NCI-H524 treated with DMSO at 0.1 percent for 48 hours (cell line): ENCODE measurements around the gene BRPF1.

Source experiments
- DNase-seq: peaks from one replicate; lab custom pipeline; 2025; lab: John Stamatoyannopoulos, UW

Gene BRPF1, protein sequence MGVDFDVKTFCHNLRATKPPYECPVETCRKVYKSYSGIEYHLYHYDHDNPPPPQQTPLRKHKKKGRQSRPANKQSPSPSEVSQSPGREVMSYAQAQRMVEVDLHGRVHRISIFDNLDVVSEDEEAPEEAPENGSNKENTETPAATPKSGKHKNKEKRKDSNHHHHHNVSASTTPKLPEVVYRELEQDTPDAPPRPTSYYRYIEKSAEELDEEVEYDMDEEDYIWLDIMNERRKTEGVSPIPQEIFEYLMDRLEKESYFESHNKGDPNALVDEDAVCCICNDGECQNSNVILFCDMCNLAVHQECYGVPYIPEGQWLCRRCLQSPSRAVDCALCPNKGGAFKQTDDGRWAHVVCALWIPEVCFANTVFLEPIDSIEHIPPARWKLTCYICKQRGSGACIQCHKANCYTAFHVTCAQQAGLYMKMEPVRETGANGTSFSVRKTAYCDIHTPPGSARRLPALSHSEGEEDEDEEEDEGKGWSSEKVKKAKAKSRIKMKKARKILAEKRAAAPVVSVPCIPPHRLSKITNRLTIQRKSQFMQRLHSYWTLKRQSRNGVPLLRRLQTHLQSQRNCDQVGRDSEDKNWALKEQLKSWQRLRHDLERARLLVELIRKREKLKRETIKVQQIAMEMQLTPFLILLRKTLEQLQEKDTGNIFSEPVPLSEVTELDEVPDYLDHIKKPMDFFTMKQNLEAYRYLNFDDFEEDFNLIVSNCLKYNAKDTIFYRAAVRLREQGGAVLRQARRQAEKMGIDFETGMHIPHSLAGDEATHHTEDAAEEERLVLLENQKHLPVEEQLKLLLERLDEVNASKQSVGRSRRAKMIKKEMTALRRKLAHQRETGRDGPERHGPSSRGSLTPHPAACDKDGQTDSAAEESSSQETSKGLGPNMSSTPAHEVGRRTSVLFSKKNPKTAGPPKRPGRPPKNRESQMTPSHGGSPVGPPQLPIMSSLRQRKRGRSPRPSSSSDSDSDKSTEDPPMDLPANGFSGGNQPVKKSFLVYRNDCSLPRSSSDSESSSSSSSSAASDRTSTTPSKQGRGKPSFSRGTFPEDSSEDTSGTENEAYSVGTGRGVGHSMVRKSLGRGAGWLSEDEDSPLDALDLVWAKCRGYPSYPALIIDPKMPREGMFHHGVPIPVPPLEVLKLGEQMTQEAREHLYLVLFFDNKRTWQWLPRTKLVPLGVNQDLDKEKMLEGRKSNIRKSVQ (N-terminal part only)

DNA sequence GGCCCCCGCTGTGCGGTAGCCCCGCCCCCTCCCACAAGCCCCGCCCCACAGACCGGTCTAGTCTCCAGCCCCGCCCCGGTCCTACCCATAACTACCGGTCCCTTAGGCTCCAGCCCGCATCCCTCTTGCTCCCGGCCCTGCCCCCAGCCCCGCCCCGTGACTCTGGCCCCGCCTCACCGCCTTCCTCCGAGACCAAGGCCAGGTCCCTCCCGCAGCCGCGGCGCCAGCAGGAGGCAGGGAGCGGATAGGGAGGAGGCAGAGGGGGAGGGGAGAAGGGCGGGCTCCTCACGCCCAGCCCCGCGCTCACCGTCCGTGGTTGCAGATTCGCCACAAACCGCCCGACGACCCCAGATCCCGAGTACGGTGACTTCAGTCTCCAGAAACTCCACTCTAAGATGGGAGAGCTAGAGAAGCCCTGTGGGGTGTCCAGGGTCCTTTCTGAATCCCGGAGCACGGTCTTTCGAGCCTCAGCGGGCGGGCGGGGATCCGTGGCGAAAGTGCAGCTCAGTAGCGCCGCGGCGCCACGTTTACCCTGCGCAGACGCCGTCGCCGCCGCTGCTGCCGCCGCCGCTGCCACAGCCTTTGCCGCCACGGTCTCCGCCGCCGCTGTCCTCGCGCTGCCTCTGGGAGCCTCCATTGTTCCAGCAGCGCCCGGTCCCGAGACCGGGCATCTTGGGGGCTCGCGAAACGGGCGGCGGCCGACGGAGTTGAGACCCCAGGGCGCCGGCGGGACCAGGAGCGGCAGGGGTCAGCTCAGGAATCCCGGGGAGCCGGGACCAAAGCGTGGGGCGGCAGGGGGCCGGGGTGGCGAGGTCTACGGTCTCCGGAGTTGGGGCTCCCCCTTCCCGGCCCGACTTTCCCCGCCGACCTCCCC is at the start of gene BRPF1:
Gene BRPF1 (plus strand): TSS at position 530 of the 874 bp plus-strand sequence. CDS start 2,406 bp downstream, outside the sequence.
- peak; percentile 73 for DNase-seq

DNA sequence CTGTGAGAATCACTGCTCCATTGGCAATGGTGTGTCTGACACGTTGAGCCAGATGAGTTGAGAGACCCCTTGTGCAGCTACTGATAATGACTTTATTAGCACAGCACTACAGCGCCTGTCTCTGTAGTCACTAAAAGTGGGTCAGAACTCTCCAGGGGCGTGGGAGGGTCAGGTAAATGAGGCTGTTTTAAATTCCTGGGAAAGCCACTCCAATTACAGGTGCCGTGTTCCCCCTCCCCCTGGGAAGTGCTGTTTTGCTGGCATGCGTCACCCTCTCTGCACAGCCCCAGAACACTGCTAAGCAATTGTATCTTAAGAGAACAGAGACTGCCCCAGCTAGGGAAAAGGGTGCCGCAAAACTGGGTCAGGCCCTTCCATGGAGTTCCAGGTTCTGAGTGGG is 49.4 kb upstream of the BRPF1 start:
- DNase-seq, result no peak

DNA sequence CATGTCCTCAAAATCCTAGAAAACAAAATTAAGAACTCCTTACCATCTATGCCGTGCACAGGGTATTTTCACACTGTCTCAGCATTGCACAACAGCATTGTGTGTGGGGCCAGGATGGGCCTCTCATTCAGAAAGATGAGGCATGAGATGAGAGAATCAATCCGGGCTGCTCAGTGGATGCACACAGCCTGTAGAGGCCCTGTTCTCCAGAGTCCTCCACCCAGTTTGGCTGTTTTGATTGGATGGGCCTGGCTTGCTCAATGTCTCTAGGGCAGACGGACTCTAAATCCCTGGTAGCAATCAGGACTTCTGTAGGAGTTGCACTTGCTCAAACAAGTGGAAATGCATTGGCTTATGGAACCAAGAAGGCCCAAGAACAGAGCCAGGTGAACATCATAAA is 48.1 kb upstream of the BRPF1 start:
- no peak for DNase-seq

DNA sequence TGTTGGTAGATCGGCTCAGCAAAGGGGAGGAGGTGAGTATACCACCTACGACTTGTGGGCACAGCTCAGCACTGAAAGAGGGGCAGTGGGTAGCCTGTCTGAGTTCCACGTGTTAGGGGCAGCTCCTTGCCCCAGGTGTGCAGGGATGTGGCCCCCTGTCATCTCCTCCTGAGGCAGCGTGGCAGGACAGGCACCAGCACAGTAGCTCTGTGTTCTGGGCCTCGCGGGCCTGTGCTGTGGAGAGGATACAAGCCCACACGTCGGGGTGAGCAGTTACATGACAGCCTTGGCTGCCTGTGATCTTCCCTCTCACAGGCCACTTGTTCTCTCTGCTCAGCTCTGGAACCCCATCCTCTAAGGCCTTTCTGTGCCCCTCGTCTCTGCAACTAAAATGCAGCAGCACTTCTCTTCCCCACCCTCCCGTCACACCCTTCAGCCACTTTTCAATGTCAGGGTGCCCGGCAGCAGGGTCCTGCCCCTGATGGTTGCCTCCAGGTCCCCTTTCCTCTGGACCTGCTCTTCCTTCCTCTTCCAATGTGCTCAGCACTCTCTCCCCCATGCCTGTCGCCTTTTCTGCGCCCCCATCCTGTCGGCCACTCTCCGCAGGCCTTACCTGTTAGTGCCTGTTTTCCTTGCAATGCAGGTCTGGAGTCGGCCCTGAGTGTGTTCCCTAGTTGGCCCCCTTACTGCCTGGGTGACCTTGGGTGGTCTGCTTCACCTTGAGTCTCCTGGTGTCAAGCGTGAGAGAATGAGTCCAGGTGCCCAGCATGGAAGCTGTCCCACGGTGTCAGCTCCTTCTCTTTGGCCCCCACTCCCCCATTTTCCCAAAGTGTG is 46.1 kb upstream of the BRPF1 start:
- DNase-seq, result no peak

DNA sequence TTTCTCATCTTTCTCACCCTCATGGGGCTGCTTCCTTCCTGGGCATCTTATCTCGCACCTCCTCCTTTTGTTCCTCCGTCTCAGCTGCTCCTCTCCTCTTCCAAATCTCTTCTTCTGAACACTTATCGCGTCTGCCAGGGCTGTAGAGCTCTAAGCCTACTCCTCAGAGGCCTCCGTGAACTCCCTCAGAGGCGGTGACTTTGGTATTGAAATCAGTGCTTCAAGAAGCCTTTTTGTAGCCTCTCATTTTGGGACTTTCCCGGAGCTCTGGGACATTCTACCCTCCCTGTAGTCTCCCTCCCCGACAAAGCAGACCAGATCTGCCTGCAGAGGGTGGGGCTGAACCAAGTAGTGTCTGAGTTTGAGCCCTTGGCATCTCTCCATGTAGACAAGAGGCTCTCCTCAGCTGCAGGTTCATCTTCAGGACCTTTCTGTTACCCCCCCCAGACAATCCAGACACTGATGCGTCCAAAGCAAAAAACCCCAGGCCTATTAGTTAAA is 45.4 kb upstream of the BRPF1 start:
- no peak for DNase-seq

DNA sequence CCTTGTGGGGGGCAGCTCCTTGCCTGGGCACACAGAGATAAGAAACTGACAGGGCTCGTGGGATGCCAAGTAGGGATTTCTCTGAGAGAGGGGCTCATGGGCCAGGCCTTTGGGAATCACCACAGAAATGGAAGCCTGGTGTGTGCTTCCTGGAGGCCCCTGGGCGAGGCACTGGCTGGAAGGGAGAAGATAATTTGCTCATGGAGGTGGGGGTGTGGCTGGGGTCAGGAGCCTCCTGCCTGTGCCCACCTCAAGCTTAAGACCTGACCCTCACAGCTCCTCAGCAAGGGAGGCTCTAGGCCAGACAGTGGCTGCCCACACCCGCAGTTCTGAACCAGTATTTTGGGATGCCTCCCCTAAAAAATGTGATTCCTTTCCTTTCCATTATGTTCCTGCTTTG is 44.8 kb upstream of the BRPF1 start:
- DNase-seq, result no peak

DNA sequence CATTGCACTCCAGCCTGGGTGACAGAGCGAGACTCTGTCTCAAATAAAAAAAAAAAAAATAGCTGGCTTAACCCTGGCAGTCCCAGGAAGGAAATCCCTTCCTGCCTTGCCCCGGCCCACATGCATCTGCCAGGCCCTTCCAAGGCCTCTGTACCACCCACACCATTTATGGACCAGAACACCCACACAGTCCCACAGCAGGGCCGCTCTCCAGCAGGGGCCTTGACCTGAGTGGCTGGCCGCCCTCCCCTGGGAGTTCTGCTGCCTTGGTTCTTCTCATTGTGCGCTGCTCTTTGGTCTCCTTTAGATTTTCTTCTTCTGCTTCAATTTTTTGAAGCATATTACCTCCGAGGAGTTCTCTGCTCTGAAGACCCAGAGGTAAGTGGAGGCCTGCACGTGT is 44.0 kb upstream of the BRPF1 start:
- no peak for DNase-seq

DNA sequence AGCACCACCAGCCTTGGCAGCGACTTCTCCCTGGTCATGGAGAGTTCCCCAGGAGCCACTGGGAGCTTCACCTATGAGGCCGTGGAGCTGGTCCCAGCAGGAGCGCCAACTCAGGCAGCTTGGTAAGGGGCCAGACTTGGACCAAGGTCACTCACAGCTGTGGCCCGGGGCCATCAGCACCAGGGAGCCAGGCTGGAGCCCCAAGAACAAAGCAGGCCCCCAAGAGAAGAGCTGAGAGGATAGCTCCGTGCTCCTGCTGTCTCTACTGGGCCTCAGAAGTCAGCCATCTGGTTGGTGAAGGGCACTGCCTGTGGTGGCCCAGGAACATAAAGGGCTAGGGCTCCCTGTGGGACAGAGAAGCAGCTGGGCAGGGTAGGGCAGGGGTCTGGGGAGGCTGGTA is 42.6 kb upstream of the BRPF1 start:
- DNase-seq, result no peak

DNA sequence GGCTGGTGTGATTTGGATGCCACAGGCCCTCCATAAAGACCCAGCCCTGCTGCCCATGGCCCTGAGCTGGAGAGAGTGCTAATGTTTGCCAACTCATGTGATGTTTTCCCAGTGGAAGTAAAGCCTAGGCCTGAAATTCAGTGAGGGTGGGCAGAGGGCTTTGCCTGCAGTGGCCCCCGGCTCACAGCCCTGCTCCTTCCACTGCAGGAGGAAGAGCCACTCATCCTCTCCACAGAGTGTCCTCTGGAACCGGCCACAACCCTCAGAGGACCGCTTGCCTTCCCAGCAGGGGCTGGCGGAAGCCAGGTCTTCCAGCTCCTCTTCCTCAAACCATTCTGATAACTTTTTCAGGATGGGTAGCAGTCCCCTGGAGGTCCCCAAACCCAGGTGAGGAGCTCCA is 41.8 kb upstream of the BRPF1 start:
- DNase-seq, result no peak

DNA sequence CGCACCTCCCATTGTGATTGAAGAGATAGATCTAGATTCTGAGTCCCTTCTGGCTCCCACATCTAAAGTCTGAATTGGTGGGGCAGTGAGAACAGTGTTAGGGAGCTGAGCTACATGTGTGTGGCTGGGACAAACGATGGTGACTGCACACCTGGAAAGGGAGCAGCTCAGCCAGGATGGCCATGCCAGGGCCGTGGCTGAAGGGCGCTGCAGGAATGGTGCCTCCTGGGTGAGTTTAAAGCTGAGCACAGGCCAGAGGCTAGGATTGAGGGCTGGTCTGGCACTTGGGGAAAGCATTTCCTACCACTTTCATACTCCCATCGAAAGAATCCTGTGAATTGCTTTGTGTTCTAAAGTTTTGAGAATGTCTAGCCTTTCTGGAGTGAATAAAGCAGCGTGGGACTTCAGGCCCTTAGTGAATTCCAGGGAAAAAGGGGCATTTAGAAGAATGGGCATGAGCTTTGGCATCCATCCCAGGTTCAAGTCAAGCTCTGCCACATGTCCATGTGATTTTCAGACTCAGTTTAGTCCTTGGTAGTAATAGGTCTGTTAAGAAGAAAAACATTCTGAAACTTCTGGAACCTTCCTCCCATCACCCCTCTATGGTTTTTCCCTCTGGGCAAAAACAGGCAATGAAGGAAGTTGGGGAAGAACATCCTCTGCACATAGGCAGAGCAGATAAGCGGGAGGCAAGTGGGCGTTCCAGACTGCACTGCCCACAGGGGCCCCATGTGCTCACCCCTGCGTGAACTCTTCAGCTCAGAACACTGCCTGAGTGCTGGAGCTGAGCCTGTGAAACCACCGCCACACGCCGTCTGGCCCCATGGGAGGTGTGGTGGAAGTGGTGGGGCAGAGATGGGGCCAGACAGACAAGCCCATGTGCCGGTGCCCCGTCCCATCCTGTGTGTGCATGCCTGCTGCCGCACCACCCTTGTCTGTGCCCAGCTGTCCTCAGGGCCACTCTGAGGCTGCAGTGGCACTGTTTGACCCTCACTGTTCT is 40.8 kb upstream of the BRPF1 start:
- DNase-seq, result no peak

DNA sequence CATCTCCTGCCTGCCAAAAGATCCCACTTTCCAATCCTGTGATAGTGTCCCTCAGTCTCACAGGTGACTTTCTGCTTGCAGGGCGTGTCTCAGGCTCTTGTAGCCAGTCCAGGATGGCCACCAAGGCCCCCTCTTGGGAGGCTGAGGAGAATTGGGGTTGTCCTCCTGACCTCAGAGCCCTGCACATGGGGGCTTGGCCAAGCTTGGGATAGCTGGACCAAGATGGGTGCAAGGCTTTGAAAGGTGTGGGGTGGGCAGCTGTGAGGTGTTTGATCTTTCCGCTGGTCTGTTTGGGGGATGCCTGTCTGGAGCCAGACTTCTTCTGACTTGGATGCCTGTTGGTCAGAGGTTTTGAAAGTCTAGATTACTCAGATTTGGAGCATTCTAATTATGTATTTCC is 39.9 kb upstream of the BRPF1 start:
- DNase-seq, result no peak

DNA sequence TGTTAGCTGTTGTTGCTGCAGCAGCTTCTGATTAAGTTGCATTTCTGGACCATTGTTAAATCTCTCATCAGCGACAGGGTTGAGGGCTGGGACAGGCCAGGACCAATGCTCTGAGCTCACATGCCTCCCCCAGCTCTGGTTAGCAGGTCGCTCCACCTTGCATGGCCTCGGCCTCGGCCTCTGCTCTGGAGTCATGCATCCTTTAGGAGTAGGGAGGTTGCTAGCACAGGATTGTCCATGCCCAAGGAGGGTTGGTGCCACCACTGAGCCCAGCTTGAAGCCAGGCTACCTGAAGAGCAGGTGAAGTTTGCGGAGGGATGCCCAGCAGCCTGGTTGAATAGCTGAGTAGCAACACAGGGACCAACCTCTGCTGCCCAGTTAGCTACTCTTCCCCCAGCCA is 39.1 kb upstream of the BRPF1 start:
- DNase-seq, result no peak

DNA sequence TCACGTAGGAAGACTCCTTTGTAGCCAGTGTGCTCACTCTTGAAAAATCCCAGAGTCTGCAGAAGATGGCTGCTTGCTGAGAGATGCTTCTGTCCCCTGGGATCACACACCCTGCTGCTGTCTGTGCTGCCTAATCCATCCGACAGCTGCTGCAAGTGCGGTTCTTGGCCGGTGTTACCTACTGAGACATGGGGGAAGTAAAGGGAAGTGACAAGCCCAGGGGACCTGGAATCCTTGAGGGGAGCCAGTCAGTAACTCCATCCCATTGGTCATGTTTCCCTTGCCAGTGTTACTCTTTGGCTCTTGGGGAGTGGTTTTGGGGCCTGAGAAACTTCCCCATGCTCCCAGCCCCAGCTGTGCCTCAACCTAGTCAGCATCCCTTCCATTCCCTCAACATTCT is 36.2 kb upstream of the BRPF1 start:
- DNase-seq, result peak; percentile 72

DNA sequence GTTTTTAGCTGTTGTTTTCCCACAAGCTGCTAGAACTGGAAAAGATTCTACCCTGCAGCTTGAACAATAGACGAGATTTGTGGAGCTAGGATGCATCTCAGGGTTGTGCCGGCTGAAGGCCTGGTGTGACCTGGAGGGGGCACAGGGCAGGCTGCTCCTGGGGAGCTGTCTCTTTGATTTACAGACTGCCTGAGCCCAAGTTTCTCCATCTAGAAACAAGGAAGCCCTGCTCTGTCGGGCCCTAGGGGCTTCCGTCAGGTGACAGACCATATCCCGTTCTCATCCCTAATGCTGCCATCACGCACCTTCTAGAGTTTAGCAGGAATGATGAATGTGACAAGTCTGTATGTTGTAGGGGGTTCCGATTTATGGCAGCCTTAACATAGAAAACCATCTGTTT is 35.8 kb upstream of the BRPF1 start:
- no peak for DNase-seq

DNA sequence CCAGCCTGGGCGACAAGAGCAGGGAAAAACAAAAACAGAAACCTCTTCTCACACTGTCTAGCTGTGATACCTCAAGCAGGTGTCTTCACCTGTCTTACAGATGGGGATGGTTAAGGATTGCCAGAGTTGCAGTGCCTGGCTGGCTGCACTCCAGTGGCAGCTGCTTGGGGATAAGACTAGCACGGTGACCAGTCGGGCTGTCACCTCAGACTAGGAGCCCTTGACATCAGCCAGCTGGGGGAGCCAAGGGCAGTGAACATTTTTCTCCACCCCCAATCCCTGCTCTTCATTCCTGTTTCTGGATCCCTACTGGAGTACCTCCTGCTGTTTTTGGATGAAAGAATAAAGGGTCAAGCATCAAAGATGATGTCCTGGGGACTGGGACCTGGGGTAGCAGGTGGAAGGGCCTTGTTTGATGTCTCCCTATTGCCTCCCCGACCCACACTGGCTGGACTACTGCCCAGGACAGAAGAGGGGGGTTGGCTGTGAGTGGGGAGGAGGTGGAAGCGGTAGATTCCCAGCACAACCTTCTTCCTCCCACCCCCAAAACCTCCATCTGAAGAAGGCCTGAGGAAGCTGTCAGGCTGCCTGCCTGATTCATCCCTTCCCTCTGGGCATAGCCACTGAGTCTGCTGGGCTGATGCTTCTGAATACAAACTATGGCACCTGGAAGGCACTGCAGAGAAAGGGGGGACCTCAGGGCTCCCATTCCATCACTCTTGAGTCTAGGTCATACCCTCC is 34.9 kb upstream of the BRPF1 start:
- no peak for DNase-seq

DNA sequence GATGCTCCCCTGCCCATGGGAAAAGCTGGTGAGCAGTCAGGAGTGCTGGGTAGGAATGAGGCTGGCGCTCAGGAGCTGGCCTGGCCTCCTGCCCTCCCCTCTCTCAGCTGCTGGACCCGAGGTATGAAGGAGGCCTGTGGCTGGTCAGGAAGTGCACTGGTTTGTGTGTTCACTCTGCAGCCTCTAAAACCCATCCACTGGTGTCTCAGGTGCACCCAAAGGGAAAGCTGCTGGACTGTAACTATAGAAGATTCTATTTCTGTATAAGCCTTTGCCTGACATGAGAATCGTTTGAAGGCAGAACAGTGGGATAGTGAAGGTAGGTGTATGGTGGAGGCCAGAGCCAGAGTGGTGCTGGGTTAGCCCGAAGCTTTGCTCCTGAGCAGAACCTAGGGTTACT is 33.6 kb upstream of the BRPF1 start:
- no peak for DNase-seq

DNA sequence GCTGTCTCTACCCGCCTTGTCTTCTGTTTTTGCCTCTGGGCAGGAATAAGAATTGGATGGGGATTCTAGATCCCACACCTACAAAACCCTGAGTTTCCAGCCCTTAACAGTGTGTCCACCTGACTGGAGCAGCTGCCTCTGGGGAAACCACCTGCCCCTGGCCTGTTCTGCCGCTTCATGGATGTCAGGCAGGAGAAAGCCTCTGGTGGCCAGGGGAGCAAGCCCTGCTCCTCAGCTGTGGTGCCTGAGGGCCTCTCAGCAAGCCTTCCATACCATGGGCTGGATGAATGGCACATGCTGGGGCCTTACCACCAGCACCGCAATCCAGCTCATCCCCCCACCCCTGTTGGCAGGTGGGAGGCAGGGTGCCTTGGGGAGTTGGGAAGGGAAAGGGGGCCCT is 33.2 kb upstream of the BRPF1 start:
- DNase-seq, result no peak

DNA sequence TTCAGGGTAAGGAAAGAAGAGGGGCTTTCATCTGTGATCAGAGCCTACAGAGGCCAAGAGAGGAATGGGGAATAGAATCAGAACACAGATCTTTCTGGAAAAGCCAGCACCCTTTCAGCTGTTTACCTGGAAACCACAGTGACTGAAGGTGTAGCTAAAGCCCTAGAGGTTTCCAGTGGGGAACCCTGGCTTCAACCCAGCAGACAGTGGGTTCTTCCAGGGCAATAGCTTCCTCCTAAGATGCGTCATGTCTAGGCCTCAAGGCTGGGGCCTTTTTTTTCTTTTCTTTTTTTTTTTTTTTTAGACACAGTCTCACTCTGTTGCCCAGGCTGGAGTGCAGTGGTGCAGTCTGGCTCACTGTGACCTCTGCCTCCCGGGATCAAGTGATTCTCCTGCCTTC is 31.0 kb upstream of the BRPF1 start:
- DNase-seq, result no peak

DNA sequence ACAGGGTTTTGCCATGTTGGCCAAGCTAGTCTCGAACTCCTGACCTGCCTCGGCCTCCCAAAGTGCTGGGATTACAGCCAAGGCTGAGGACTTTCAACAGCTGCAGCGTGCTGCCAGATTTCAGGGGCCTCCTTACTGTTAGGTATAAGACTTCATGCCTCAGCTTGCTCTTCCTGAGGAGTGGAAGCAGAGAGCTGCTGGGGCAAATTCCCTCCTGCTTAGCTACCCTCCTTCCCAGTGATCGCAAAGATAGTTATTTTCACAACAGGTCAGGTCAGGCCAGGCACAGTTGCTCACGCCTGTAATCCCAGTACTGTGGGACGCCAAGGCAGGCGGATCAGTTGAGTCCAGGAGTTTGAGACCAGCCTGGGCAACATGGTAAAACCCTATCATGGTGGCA is 30.5 kb upstream of the BRPF1 start:
- no peak for DNase-seq
